Measurements from ENCODE around the gene COLQ. TPM values are rescaled to one million over a fixed set of nuclear protein-coding genes. Genes with fewer than 3 reads are reported as not detected.
"Not testable (repeated sequence)": the region's sequence is repeated elsewhere in the genome, so short reads cannot be mapped to it uniquely, and the experiment has no call there.

COLQ gene
- total RNA-seq, 3 donors from 2014 or later = 1.1 to 3.0 (median 1.5) TPM

DNA sequence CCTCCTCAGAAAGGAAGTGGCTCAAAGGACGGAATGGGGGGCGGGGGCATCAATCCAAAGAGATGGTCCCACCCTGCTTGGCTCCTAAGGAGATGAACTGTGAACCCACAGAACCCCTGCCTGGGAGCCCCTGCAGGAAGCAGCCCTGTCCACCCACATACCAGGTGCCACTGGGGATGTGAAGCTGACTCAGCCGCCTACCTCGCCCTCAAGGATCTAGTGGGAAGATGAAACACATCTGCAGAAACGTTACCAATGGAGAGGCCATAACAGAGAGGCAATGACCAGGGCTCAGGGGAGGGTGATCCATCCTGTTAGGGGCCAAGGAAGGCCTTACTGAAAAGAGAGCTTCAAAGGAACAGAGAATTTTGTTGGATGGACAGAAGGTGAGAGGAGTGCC is 59.1 kb downstream of the COLQ start:
- intact Hi-C loops (cut with DNase I, micrococcal nuclease) = no loop called here
- Histone ChIP-seq H3K4me1 (ENCODE audit: low read depth) (peaks cover 4% of the 10 kb centered on the region), H3K36me3 (ENCODE audit: low read depth) (no peaks in the 10 kb centered on the region), H3K9me3 (no peaks in the 10 kb centered on the region), H3K4me3 (no peak overlapping the region)
- no peak for ATAC-seq
- DNase-seq = no peak
- TF ChIP-seq, protein P1, sequence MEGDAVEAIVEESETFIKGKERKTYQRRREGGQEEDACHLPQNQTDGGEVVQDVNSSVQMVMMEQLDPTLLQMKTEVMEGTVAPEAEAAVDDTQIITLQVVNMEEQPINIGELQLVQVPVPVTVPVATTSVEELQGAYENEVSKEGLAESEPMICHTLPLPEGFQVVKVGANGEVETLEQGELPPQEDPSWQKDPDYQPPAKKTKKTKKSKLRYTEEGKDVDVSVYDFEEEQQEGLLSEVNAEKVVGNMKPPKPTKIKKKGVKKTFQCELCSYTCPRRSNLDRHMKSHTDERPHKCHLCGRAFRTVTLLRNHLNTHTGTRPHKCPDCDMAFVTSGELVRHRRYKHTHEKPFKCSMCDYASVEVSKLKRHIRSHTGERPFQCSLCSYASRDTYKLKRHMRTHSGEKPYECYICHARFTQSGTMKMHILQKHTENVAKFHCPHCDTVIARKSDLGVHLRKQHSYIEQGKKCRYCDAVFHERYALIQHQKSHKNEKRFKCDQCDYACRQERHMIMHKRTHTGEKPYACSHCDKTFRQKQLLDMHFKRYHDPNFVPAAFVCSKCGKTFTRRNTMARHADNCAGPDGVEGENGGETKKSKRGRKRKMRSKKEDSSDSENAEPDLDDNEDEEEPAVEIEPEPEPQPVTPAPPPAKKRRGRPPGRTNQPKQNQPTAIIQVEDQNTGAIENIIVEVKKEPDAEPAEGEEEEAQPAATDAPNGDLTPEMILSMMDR (IDR thresholded peaks at IDR 0.05) = no peak

DNA sequence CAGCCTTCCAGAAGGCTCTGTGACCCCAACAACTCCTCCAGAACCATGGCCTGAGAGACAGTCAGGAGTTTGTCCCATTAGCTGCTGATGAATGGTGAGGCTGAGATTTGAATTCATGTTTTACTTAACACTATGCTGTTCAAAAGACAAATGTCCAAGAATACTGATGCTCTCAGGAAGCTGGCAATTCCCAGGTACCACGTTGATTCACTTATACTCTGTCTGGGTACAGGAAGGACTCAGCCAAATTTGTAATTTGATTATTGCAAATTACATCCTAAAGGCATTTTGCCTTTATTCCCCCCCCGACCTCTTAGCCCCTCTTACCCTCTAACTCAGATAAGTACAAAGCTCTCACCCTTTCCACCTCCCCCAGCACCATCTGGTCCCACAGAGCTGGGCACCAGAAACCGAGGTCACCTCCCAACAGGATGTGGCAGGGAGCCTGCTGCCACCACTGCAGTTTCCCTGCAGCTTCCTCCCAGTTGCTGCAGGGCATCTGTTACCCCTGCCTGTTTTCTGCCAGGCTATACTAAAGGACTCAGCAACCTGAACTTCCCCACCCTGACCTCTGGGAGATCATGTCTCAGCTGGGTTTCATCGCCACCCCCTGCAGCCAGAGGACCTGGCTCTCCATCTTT is 60.5 kb downstream of the COLQ start:
- ATAC-seq (no peak), DNase-seq (no peak)
- H3K4me1 ChIP-seq (ENCODE audit: low read depth) = peaks cover 4% of the 10 kb centered on the region
- intact Hi-C loops (cut with DNase I, micrococcal nuclease) = no loop called here
- TF ChIP-seq, protein P1 (IDR thresholded peaks at IDR 0.05) = no peak
- H3K9me3 ChIP-seq = no peaks in the 10 kb centered on the region
- H3K36me3 ChIP-seq (ENCODE audit: low read depth) = no peaks in the 10 kb centered on the region
- no peak overlapping the region for H3K4me3 ChIP-seq

DNA sequence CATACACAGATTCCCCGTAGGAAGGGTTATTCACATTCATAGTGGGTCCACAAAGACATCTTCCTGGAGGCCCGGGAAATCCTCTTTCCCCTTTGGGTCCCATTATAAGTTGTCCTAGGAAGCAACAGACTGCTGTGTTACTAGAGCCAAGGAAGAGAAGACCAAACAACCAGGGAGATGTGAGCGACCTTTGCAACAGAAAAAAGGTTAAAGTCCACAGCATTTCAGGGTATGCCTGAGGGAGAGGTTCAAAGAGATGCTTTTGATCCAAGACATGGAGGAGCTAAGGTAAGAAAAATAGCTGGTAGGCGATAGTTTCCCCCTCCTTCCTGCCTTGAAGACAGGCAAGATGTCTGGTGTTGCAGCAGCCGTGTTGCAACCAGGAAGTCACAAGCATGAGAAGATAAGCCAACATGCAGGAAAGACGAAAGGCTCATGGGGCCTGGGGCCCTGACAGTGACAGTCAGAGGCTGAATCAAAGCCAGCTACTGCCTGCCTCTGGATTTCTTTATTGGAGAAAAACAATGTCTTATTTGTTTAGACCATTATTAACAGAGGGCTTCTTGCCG is 63.2 kb downstream of the COLQ start:
- intact Hi-C loops (cut with DNase I, micrococcal nuclease) = no loop called here
- peaks cover 4% of the 10 kb centered on the region for H3K4me1 ChIP-seq (ENCODE audit: low read depth)
- no peaks in the 10 kb centered on the region for H3K36me3 ChIP-seq (ENCODE audit: low read depth)
- no peak for ATAC-seq
- H3K9me3 ChIP-seq = no peaks in the 10 kb centered on the region
- no peak overlapping the region for H3K4me3 ChIP-seq
- TF ChIP-seq, protein P1 (IDR thresholded peaks at IDR 0.05) = no peak
- no peak for DNase-seq

DNA sequence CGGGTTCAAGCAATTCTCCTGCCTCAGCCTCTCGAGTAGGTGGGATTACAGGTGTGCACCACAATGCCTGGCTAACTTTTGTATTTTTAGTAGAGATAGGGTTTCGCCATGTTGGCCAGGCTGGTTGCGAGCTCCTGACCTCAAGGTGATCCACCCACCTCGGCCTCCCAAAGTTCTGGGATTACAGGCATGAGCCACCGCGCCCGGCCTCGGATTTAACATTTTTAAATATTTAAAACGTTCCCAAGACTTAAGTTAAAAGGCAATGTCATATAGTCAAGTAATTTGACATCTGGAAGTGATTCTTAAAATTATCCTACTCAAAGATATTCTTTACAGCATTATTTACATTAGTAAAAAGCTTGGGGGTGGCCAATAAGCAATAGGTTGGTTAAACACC is 64.6 kb downstream of the COLQ start:
- H3K4me3 ChIP-seq; H3K9me3 ChIP-seq; H3K4me1 ChIP-seq (ENCODE audit: low read depth); intact Hi-C loops (cut with DNase I, micrococcal nuclease); DNase-seq; ATAC-seq; H3K36me3 ChIP-seq (ENCODE audit: low read depth): not testable (repeated sequence)

DNA sequence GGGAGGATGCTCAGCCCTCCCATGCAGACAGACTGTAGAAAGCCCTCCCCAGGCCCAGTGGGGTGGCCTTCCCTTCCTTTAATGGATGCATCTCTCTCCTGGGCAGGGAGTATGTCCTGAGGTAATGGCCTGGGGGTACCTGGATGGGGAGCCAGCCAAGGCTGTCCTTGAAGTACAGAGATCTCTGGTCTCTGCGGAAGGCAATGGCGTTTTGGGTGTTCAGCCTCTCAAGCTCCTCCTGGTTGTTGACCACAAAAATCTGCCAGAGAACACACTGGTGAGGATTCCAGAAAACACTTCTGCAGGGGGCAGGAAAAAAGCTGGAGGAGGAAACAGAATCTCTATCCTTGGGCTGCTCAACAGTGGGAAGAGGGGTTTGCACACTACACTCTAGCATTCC is 65.2 kb downstream of the COLQ start:
- Histone ChIP-seq H3K4me1 (ENCODE audit: low read depth) (peaks cover 4% of the 10 kb centered on the region), H3K9me3 (no peaks in the 10 kb centered on the region), H3K36me3 (ENCODE audit: low read depth) (no peaks in the 10 kb centered on the region), H3K4me3 (no peak overlapping the region)
- TF ChIP-seq, protein P1 (IDR thresholded peaks at IDR 0.05) = no peak
- DNase-seq = no peak
- ATAC-seq = no peak
- intact Hi-C loops (cut with DNase I, micrococcal nuclease) = no loop called here

DNA sequence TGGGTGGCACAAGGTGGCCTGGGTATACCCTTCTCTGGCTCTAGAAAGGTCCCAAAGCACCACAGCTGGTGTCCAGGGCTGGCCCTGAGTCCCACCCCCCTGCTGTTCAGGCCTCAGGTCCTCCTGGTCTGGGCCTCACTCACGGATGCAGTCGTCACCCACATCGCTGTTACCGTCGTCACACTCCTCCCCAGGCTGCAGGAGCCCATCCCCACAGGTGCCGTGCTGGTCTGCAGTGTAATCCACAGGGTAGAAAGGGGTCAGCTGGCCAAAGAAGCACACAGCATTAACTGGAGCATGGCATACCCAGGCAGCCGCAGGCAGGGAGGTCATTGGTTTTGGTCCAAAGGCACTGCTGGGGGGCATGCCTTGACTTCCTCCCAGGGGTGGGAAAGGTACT is 65.8 kb downstream of the COLQ start:
- ATAC-seq = no peak
- H3K9me3 ChIP-seq = no peaks in the 10 kb centered on the region
- peaks cover 4% of the 10 kb centered on the region for H3K4me1 ChIP-seq (ENCODE audit: low read depth)
- TF ChIP-seq, protein P1 (IDR thresholded peaks at IDR 0.05) = no peak
- no peaks in the 10 kb centered on the region for H3K36me3 ChIP-seq (ENCODE audit: low read depth)
- intact Hi-C loops (cut with DNase I, micrococcal nuclease) = no loop called here
- DNase-seq = no peak
- H3K4me3 ChIP-seq = no peak overlapping the region

All from mucosa of descending colon (tissue), 3 donors.